ENCODE data around the gene SLC5A9. TPM values are rescaled to one million over a fixed set of nuclear protein-coding genes. Genes with fewer than 3 reads are reported as not detected.

The SLC5A9 gene
- total and polyA plus RNA-seq, 2 donors (not counting 1 experiment from before 2014, with no cell fraction given), result not detected

DNA sequence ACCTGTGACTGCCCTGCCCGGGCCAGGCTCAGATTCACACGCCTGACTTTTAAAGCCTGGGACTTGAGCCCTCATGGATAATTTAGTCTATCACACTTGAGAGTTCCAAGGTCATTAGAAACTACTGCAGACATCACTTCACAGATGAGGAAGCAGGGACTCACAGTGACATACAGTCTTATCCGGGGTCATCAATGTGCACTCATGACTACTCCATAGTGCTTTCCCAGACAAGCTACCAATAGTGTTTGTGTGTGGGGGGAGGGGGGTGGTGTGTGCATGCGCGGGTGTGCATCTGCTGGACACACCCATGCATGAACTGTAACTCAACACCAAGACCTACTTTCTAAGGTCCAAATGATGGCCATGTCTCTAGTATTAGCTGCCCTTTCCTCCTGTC, 16.1 kb upstream of the SLC5A9 start:
- no peaks in the 10 kb centered on the region for H4K20me1 ChIP-seq (ENCODE audit: control insufficient read depth, extremely low read depth, insufficient read depth, low read length)
- H3K27ac ChIP-seq (ENCODE audit: insufficient read depth, low read length), result no peak overlapping the region
- no peaks in the 10 kb centered on the region for H3K36me3 ChIP-seq (ENCODE audit: control insufficient read depth, insufficient read depth, low read length)
- H3K27me3 ChIP-seq (ENCODE audit: control insufficient read depth, insufficient read depth, low read length), result no peaks in the 10 kb centered on the region
- H3K4me1 ChIP-seq (ENCODE audit: control insufficient read depth, extremely low read depth, insufficient read depth, low read length), result peaks cover 3% of the 10 kb centered on the region
- H3K9me3 ChIP-seq (ENCODE audit: control insufficient read depth, insufficient read depth, low read depth, low read length), result no peaks in the 10 kb centered on the region
- TF ChIP-seq, protein P1, sequence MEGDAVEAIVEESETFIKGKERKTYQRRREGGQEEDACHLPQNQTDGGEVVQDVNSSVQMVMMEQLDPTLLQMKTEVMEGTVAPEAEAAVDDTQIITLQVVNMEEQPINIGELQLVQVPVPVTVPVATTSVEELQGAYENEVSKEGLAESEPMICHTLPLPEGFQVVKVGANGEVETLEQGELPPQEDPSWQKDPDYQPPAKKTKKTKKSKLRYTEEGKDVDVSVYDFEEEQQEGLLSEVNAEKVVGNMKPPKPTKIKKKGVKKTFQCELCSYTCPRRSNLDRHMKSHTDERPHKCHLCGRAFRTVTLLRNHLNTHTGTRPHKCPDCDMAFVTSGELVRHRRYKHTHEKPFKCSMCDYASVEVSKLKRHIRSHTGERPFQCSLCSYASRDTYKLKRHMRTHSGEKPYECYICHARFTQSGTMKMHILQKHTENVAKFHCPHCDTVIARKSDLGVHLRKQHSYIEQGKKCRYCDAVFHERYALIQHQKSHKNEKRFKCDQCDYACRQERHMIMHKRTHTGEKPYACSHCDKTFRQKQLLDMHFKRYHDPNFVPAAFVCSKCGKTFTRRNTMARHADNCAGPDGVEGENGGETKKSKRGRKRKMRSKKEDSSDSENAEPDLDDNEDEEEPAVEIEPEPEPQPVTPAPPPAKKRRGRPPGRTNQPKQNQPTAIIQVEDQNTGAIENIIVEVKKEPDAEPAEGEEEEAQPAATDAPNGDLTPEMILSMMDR (conservative IDR thresholded peaks at IDR 0.05 in 1 of 2, IDR thresholded peaks at IDR 0.05 in 1 of 2; ENCODE audit: low read depth in 1 of 2, low read length in 2 of 2), result no peak
- TF ChIP-seq EZH2 (IDR thresholded peaks at IDR 0.05; ENCODE audit: low read length, missing control alignments), result no peak
- no peak overlapping the region for H2AFZ ChIP-seq (ENCODE audit: low read length)
- H3K79me2 ChIP-seq (ENCODE audit: control insufficient read depth, insufficient read depth, low read length), result no peaks in the 10 kb centered on the region
- DNase-seq (ENCODE audit: low read depth in 2 of 2), result no peak
- no peak overlapping the region for H3K9ac ChIP-seq (ENCODE audit: insufficient read depth, low read length)
- no peak overlapping the region for H3K4me2 ChIP-seq (ENCODE audit: extremely low read depth, insufficient read depth, low read length)
- H3K4me3 ChIP-seq (replicated peaks in 1 of 4; ENCODE audit: control extremely low read depth in 1 of 4, insufficient read depth in 1 of 4, low read depth in 3 of 4, low read length in 4 of 4), result no peak overlapping the region

DNA sequence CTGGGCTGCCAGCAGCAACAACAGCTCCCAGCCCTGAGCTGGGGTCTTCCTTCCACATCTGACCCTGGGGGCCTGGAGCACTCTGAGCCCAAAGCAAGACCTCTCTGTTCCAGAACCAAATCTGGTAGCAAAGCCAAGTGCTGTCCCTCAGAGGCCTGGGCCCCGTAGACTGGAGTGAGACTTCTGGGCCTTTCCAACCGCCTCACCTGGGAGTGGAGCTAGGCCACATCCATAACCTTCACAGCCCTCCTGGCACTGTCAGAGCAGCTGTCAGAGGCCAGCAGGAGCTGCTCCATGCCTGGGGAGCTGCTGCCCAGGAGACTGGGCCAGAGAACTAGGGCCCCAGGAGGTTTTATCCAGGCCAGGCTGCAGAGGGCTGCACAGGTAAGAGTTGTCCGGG, 15.4 kb upstream of the SLC5A9 start:
- no peak overlapping the region for H3K4me2 ChIP-seq (ENCODE audit: extremely low read depth, insufficient read depth, low read length)
- H3K79me2 ChIP-seq (ENCODE audit: control insufficient read depth, insufficient read depth, low read length), result no peaks in the 10 kb centered on the region
- no peaks in the 10 kb centered on the region for H4K20me1 ChIP-seq (ENCODE audit: control insufficient read depth, extremely low read depth, insufficient read depth, low read length)
- no peak overlapping the region for H2AFZ ChIP-seq (ENCODE audit: low read length)
- H3K4me1 ChIP-seq (ENCODE audit: control insufficient read depth, extremely low read depth, insufficient read depth, low read length), result peaks cover 3% of the 10 kb centered on the region
- no peak overlapping the region for H3K4me3 ChIP-seq (replicated peaks in 1 of 4; ENCODE audit: control extremely low read depth in 1 of 4, insufficient read depth in 1 of 4, low read depth in 3 of 4, low read length in 4 of 4)
- H3K9me3 ChIP-seq (ENCODE audit: control insufficient read depth, insufficient read depth, low read depth, low read length), result no peaks in the 10 kb centered on the region
- H3K27me3 ChIP-seq (ENCODE audit: control insufficient read depth, insufficient read depth, low read length), result no peaks in the 10 kb centered on the region
- no peak overlapping the region for H3K27ac ChIP-seq (ENCODE audit: insufficient read depth, low read length)
- H3K36me3 ChIP-seq (ENCODE audit: control insufficient read depth, insufficient read depth, low read length), result no peaks in the 10 kb centered on the region
- no peak for TF ChIP-seq EZH2 (IDR thresholded peaks at IDR 0.05; ENCODE audit: low read length, missing control alignments)
- TF ChIP-seq, protein P1 (conservative IDR thresholded peaks at IDR 0.05 in 1 of 2, IDR thresholded peaks at IDR 0.05 in 1 of 2; ENCODE audit: low read depth in 1 of 2, low read length in 2 of 2), result no peak
- no peak overlapping the region for H3K9ac ChIP-seq (ENCODE audit: insufficient read depth, low read length)
- DNase-seq (ENCODE audit: low read depth in 2 of 2), result no peak

DNA sequence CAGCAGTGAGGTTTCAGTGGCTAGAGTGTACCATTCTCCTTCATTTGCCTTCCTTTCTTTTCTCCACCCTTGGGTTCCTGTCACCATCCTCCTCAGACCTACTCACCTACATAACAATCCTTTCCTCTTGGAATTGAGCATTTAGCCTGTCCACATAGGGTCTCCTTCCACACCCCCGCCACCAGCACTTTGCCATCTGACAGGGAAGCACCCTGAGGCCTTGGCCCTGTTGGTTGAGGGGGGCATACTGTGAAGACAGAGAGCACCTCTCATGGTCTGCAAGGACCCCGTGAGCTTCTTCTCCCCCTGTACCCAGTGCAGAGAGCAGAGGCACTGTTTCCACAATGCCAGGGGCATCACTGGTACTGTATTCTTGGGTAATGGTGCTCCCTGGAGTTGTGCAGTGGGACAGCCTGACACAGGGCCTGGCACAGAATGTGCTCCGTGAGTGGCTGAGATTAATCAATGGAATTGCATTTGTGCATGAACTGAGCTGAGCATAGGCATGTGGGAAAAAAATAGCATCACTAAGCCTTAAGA, 14.9 kb upstream of the SLC5A9 start:
- Histone ChIP-seq H2AFZ (ENCODE audit: low read length) (no peak overlapping the region), H3K9ac (ENCODE audit: insufficient read depth, low read length) (no peak overlapping the region), H3K36me3 (ENCODE audit: control insufficient read depth, insufficient read depth, low read length) (no peaks in the 10 kb centered on the region), H3K4me2 (ENCODE audit: extremely low read depth, insufficient read depth, low read length) (no peak overlapping the region), H3K9me3 (ENCODE audit: control insufficient read depth, insufficient read depth, low read depth, low read length) (no peaks in the 10 kb centered on the region), H3K4me3 (replicated peaks in 1 of 4; ENCODE audit: control extremely low read depth in 1 of 4, insufficient read depth in 1 of 4, low read depth in 3 of 4, low read length in 4 of 4) (no peak overlapping the region), H3K27ac (ENCODE audit: insufficient read depth, low read length) (no peak overlapping the region), H3K27me3 (ENCODE audit: control insufficient read depth, insufficient read depth, low read length) (no peaks in the 10 kb centered on the region), H4K20me1 (ENCODE audit: control insufficient read depth, extremely low read depth, insufficient read depth, low read length) (no peaks in the 10 kb centered on the region), H3K79me2 (ENCODE audit: control insufficient read depth, insufficient read depth, low read length) (no peaks in the 10 kb centered on the region), H3K4me1 (ENCODE audit: control insufficient read depth, extremely low read depth, insufficient read depth, low read length) (no peaks in the 10 kb centered on the region)
- DNase-seq (ENCODE audit: low read depth in 2 of 2), result no peak
- no peak for TF ChIP-seq EZH2 (IDR thresholded peaks at IDR 0.05; ENCODE audit: low read length, missing control alignments)
- TF ChIP-seq, protein P1 (conservative IDR thresholded peaks at IDR 0.05 in 1 of 2, IDR thresholded peaks at IDR 0.05 in 1 of 2; ENCODE audit: low read depth in 1 of 2, low read length in 2 of 2), result no peak

Data from fibroblast of lung (primary cell).